ENCODE data around the gene CTIF. TPM values are rescaled to one million over a fixed set of nuclear protein-coding genes. Genes with fewer than 3 reads are reported as not detected.

CTIF gene
- polyA plus RNA-seq, 3 donors: 0.38 to 8.7 (median 1.2) TPM

- no peaks in the 10 kb centered on the region for H3K79me2 ChIP-seq (ENCODE audit: insufficient read depth, low read length)
- H3K27ac ChIP-seq (ENCODE audit: low read depth in 1 of 2, low read length in 2 of 2): no peak overlapping the region
- DNase-seq: no peak
- H3K4me2 ChIP-seq (replicated peaks; ENCODE audit: extremely low read depth, low read length, poor library complexity, severe bottlenecking): no peak overlapping the region
- no peaks in the 10 kb centered on the region for H3K4me1 ChIP-seq (ENCODE audit: control insufficient read depth in 1 of 2, insufficient read depth in 2 of 2, low read length in 2 of 2)
- TF ChIP-seq CTCF (IDR thresholded peaks at IDR 0.05): no peak
- no peaks in the 10 kb centered on the region for H3K9me3 ChIP-seq (replicated peaks in 1 of 2; ENCODE audit: control insufficient read depth in 1 of 2, insufficient read depth in 1 of 2, low read length in 2 of 2)
- H3K4me3 ChIP-seq (replicated peaks in 1 of 3; ENCODE audit: low read depth in 2 of 3, low read length in 3 of 3): no peak overlapping the region
- Mint-ChIP-seq H3K4me1 (no peaks in the 10 kb centered on the region), H3K4me3 (no peak overlapping the region), H3K36me3 (peaks cover 12 to 22% of the 10 kb centered on the region in 2 donors), H3K27me3 (ENCODE audit: low read depth in 3 of 3) (peaks cover 0 to 4% (median 2%) of the 10 kb centered on the region in 3 donors), H3K9me3 (peaks cover 0 to 3% (median 0%) of the 10 kb centered on the region in 7 donors), H3K27ac (no peak overlapping the region)
- no peaks in the 10 kb centered on the region for H4K20me1 ChIP-seq (ENCODE audit: insufficient read depth, low read length)
- H3K27me3 ChIP-seq (ENCODE audit: control insufficient read depth in 2 of 2, insufficient read depth in 2 of 2, low read length in 2 of 2): no peaks in the 10 kb centered on the region
- H3K36me3 ChIP-seq (replicated peaks in 1 of 2; ENCODE audit: control insufficient read depth in 1 of 2, insufficient read depth in 2 of 2, low read length in 2 of 2): peaks cover 0 to 9% of the 10 kb centered on the region in 2 donors
- no peak overlapping the region for H3K9ac ChIP-seq (ENCODE audit: insufficient read depth, low read length, poor library complexity, severe bottlenecking)
- WGBS (ENCODE audit: insufficient coverage): 92% methylated on average over 1 of the region's 6 CpGs
- intact Hi-C loops (cut with micrococcal nuclease): no loop called here
- H2AFZ ChIP-seq (ENCODE audit: insufficient read depth, low read depth, low read length, poor library complexity, severe bottlenecking): no peak overlapping the region
These were observed 95.7 kb downstream of the CTIF start for GRCh38 chr18:48634491-48634890.

GRCh38 chr18:48634975-48635374 is 96.1 kb downstream of the CTIF start:
- H3K4me1 ChIP-seq (ENCODE audit: control insufficient read depth in 1 of 2, insufficient read depth in 2 of 2, low read length in 2 of 2): no peaks in the 10 kb centered on the region
- H3K27ac Mint-ChIP-seq: no peak overlapping the region
- peaks cover 12 to 22% of the 10 kb centered on the region in 2 donors for H3K36me3 Mint-ChIP-seq
- DNase-seq: no peak
- no peak for TF ChIP-seq CTCF (IDR thresholded peaks at IDR 0.05)
- no peak overlapping the region for H3K9ac ChIP-seq (ENCODE audit: insufficient read depth, low read length, poor library complexity, severe bottlenecking)
- no peak overlapping the region for H2AFZ ChIP-seq (ENCODE audit: insufficient read depth, low read depth, low read length, poor library complexity, severe bottlenecking)
- no peaks in the 10 kb centered on the region for H4K20me1 ChIP-seq (ENCODE audit: insufficient read depth, low read length)
- H3K36me3 ChIP-seq (replicated peaks in 1 of 2; ENCODE audit: control insufficient read depth in 1 of 2, insufficient read depth in 2 of 2, low read length in 2 of 2): peaks cover 0 to 9% of the 10 kb centered on the region in 2 donors
- intact Hi-C loops (cut with micrococcal nuclease): no loop called here
- WGBS (ENCODE audit: insufficient coverage): no CpG with 5 or more reads among the region's 1 CpG
- no peak overlapping the region for H3K27ac ChIP-seq (ENCODE audit: low read depth in 1 of 2, low read length in 2 of 2)
- H3K4me3 ChIP-seq (replicated peaks in 1 of 3; ENCODE audit: low read depth in 2 of 3, low read length in 3 of 3): no peak overlapping the region
- H3K4me3 Mint-ChIP-seq: no peak overlapping the region
- no peak overlapping the region for H3K4me2 ChIP-seq (replicated peaks; ENCODE audit: extremely low read depth, low read length, poor library complexity, severe bottlenecking)
- H3K9me3 Mint-ChIP-seq: peaks cover 0 to 3% (median 0%) of the 10 kb centered on the region in 7 donors
- no peaks in the 10 kb centered on the region for H3K79me2 ChIP-seq (ENCODE audit: insufficient read depth, low read length)
- H3K27me3 ChIP-seq (ENCODE audit: control insufficient read depth in 2 of 2, insufficient read depth in 2 of 2, low read length in 2 of 2): no peaks in the 10 kb centered on the region
- H3K9me3 ChIP-seq (replicated peaks in 1 of 2; ENCODE audit: control insufficient read depth in 1 of 2, insufficient read depth in 1 of 2, low read length in 2 of 2): no peaks in the 10 kb centered on the region
- no peaks in the 10 kb centered on the region for H3K4me1 Mint-ChIP-seq
- peaks cover 2 to 4% (median 2%) of the 10 kb centered on the region in 3 donors for H3K27me3 Mint-ChIP-seq (ENCODE audit: low read depth in 3 of 3)
